ENCODE data around the gene PRKACB. TPM values are rescaled to one million over a fixed set of nuclear protein-coding genes. Genes with fewer than 3 reads are reported as not detected.

Gene PRKACB
- total RNA-seq, 3 donors from 2014 or later (not counting 1 experiment from before 2014, with no cell fraction given), result 111 to 148 (median 140) TPM

- Mint-ChIP-seq H3K36me3 (no peaks in the 10 kb centered on the region), H3K27ac (no peak overlapping the region), H3K27me3 (ENCODE audit: low read depth in 2 of 2) (no peaks in the 10 kb centered on the region), H3K4me1 (peaks cover 13 to 17% of the 10 kb centered on the region in 2 donors), H3K4me3 (no peak overlapping the region), H3K9me3 (peaks cover 2% of the 10 kb centered on the region in 2 donors)
- H3K4me3 ChIP-seq (ENCODE audit: low read length), result no peak overlapping the region
- no peaks in the 10 kb centered on the region for H3K27me3 ChIP-seq (ENCODE audit: control insufficient read depth, insufficient read depth, low read length)
- H3K36me3 ChIP-seq (ENCODE audit: control insufficient read depth, insufficient read depth, low read length), result no peaks in the 10 kb centered on the region
- H3K27ac ChIP-seq (ENCODE audit: low read length), result no peak overlapping the region
- intact Hi-C loops (cut with micrococcal nuclease), result no loop called here
- no peaks in the 10 kb centered on the region for H3K4me1 ChIP-seq (ENCODE audit: control insufficient read depth, insufficient read depth, low read length)
- H3K9me3 ChIP-seq (ENCODE audit: control insufficient read depth, insufficient read depth, low read length), result no peaks in the 10 kb centered on the region
- ATAC-seq (peak in 2 of 3 donors; percentile 13 to 89), DNase-seq (peak in 1 of 2 donors; percentile 28)
- WGBS (ENCODE audit: insufficient coverage), result 79% methylated on average over 8 of the region's 11 CpGs
- TF ChIP-seq, protein P1, sequence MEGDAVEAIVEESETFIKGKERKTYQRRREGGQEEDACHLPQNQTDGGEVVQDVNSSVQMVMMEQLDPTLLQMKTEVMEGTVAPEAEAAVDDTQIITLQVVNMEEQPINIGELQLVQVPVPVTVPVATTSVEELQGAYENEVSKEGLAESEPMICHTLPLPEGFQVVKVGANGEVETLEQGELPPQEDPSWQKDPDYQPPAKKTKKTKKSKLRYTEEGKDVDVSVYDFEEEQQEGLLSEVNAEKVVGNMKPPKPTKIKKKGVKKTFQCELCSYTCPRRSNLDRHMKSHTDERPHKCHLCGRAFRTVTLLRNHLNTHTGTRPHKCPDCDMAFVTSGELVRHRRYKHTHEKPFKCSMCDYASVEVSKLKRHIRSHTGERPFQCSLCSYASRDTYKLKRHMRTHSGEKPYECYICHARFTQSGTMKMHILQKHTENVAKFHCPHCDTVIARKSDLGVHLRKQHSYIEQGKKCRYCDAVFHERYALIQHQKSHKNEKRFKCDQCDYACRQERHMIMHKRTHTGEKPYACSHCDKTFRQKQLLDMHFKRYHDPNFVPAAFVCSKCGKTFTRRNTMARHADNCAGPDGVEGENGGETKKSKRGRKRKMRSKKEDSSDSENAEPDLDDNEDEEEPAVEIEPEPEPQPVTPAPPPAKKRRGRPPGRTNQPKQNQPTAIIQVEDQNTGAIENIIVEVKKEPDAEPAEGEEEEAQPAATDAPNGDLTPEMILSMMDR (IDR thresholded peaks at IDR 0.05), result no peak
Observed at GRCh38 chr1:84247425-84248220, 103.6 kb downstream of the PRKACB start.

- intact Hi-C loops (cut with micrococcal nuclease), result no loop called here
- Histone ChIP-seq H3K4me3 (ENCODE audit: low read length) (no peak overlapping the region), H3K27me3 (ENCODE audit: control insufficient read depth, insufficient read depth, low read length) (no peaks in the 10 kb centered on the region), H3K36me3 (ENCODE audit: control insufficient read depth, insufficient read depth, low read length) (no peaks in the 10 kb centered on the region), H3K4me1 (ENCODE audit: control insufficient read depth, insufficient read depth, low read length) (no peaks in the 10 kb centered on the region), H3K9me3 (ENCODE audit: control insufficient read depth, insufficient read depth, low read length) (no peaks in the 10 kb centered on the region), H3K27ac (ENCODE audit: low read length) (no peak overlapping the region)
- Mint-ChIP-seq H3K36me3 (no peaks in the 10 kb centered on the region), H3K9me3 (peaks cover 2% of the 10 kb centered on the region in 2 donors), H3K27ac (no peak overlapping the region), H3K4me1 (peaks cover 7 to 8% of the 10 kb centered on the region in 2 donors), H3K4me3 (no peak overlapping the region), H3K27me3 (ENCODE audit: low read depth in 2 of 2) (no peaks in the 10 kb centered on the region)
- TF ChIP-seq, protein P1 (IDR thresholded peaks at IDR 0.05), result no peak
- DNase-seq (no peak), ATAC-seq (no peak)
- WGBS (ENCODE audit: insufficient coverage), result 100% methylated on average over 1 of the region's 2 CpGs
Observed at GRCh38 chr1:84250668-84251067, 106.6 kb downstream of the PRKACB start.

GRCh38 chr1:84253036-84253435 lies 109.0 kb downstream of the PRKACB start:
- DNase-seq (no peak), ATAC-seq (no peak)
- Histone ChIP-seq H3K9me3 (ENCODE audit: control insufficient read depth, insufficient read depth, low read length) (no peaks in the 10 kb centered on the region), H3K27me3 (ENCODE audit: control insufficient read depth, insufficient read depth, low read length) (no peaks in the 10 kb centered on the region), H3K36me3 (ENCODE audit: control insufficient read depth, insufficient read depth, low read length) (no peaks in the 10 kb centered on the region), H3K27ac (ENCODE audit: low read length) (no peak overlapping the region), H3K4me3 (ENCODE audit: low read length) (no peak overlapping the region), H3K4me1 (ENCODE audit: control insufficient read depth, insufficient read depth, low read length) (no peaks in the 10 kb centered on the region)
- TF ChIP-seq, protein P1 (IDR thresholded peaks at IDR 0.05), result no peak
- no peak overlapping the region for H3K4me3 Mint-ChIP-seq
- WGBS (ENCODE audit: insufficient coverage), result 100% methylated on average over 1 of the region's 2 CpGs
- intact Hi-C loops (cut with micrococcal nuclease), result no loop called here
- no peaks in the 10 kb centered on the region for H3K4me1 Mint-ChIP-seq
- H3K36me3 Mint-ChIP-seq, result no peaks in the 10 kb centered on the region
- no peak overlapping the region for H3K27ac Mint-ChIP-seq
- peaks cover 2% of the 10 kb centered on the region in 2 donors for H3K9me3 Mint-ChIP-seq
- H3K27me3 Mint-ChIP-seq (ENCODE audit: low read depth in 2 of 2), result no peaks in the 10 kb centered on the region
